Measurements from ENCODE around the gene PACRG.

- TF ChIP-seq, protein P1, sequence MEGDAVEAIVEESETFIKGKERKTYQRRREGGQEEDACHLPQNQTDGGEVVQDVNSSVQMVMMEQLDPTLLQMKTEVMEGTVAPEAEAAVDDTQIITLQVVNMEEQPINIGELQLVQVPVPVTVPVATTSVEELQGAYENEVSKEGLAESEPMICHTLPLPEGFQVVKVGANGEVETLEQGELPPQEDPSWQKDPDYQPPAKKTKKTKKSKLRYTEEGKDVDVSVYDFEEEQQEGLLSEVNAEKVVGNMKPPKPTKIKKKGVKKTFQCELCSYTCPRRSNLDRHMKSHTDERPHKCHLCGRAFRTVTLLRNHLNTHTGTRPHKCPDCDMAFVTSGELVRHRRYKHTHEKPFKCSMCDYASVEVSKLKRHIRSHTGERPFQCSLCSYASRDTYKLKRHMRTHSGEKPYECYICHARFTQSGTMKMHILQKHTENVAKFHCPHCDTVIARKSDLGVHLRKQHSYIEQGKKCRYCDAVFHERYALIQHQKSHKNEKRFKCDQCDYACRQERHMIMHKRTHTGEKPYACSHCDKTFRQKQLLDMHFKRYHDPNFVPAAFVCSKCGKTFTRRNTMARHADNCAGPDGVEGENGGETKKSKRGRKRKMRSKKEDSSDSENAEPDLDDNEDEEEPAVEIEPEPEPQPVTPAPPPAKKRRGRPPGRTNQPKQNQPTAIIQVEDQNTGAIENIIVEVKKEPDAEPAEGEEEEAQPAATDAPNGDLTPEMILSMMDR (IDR thresholded peaks at IDR 0.05; ENCODE audit: poor library complexity, severe bottlenecking): no peak
- TF ChIP-seq EZH2 (IDR thresholded peaks at IDR 0.05; ENCODE audit: borderline replicate concordance, insufficient read depth, low read length, poor library complexity, severe bottlenecking) (no peak), EP300 (conservative IDR thresholded peaks at IDR 0.05; ENCODE audit: poor library complexity, severe bottlenecking) (no peak), POLR2AphosphoS5 (IDR thresholded peaks at IDR 0.05) (no peak), SMC3 (conservative IDR thresholded peaks at IDR 0.05; ENCODE audit: poor library complexity) (no peak), TAF1 (IDR thresholded peaks at IDR 0.05; ENCODE audit: low read depth) (no peak)
These were observed 420.2 kb downstream of the PACRG start for GRCh38 chr6:163147994-163148393.

Data from neural cell (in vitro differentiated cells).